ENCODE results near the gene ADRB2. TPM values are rescaled to one million over a fixed set of nuclear protein-coding genes. Genes with fewer than 3 reads are reported as not detected.
A peak's percentile ranks its signal among the peaks of the same experiment; 100 is the strongest.

Gene ADRB2
- total and polyA plus RNA-seq, 11 donors: 1.8 to 8.3 (median 5.2) TPM

DNA sequence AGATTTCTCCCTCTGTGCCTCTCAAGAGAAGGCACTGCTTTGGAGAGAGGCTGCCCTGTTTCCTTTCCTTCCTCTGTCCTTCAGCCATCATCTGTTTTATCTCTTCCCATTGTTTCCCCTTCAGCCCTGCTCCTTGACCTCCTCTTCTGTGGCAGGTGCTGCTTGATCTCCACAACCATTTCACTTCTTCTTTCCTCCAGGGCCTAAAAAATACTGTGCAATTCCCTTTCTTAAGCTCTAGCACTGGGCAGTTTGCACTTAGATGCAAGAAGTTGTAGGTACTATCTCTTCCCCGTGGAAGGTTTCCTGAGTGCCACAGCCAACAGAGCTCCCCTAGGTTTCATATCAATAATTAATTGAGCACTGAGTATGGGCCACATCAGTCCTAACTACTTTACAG, 8.8 kb upstream of the ADRB2 start:
- WGBS, 4 donors: 63 to 96% (median 78%) methylated on average over 1 of the region's 1 CpG

DNA sequence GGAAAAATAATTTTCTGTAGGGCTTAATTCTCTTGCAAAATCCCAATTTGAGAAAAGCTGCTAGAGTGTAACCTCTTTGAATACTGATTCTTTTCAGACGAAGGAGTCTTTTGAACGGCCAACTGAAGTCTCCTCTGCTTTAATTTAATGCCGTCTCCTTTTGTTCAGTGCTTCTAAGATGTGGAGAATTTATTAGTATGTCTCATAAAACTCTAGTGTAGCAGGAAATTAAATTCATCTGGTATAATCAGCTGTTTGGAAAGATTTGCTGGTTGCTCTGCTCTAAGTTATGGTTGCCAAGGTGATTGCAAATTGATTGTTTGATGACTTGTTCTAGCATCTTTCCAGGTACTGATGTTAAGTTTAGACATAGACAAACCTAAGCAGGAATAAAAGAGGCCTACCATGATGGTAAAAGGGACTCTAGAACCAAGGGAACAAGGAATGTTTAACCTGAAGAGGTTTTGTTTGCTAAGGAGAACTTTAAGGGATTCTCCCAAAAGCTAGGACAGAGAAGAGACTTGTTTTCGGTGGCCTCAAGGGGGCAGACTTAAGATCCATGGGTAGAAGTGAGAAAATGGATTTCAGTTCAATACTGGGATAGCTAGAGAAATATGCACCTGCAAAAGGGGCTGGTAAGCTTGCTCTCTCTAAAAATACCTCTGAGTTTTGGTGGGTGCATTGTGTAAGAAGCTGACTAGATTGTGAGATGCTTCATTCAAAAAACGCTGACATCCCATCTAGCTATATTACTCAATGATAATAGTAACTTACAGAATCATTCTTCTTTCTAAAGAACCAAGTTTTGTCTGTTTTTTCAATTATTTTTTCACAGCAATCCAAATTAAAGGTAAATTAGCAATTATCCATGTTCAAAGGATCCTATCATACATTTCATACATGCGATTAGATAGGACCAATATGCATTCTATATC, 5.7 kb upstream of the ADRB2 start:
- Histone ChIP-seq H3K27me3 (no peaks in the 10 kb centered on the region), H3K36me3 (no peaks in the 10 kb centered on the region), H3K9me3 (no peaks in the 10 kb centered on the region), H3K4me1 (peaks cover 0 to 47% (median 6%) of the 10 kb centered on the region in 12 donors), H3K27ac (no peak overlapping the region), H3K4me3 (no peak overlapping the region)
- ATAC-seq (no peak), DNase-seq (no peak)
- TF ChIP-seq, protein P1, sequence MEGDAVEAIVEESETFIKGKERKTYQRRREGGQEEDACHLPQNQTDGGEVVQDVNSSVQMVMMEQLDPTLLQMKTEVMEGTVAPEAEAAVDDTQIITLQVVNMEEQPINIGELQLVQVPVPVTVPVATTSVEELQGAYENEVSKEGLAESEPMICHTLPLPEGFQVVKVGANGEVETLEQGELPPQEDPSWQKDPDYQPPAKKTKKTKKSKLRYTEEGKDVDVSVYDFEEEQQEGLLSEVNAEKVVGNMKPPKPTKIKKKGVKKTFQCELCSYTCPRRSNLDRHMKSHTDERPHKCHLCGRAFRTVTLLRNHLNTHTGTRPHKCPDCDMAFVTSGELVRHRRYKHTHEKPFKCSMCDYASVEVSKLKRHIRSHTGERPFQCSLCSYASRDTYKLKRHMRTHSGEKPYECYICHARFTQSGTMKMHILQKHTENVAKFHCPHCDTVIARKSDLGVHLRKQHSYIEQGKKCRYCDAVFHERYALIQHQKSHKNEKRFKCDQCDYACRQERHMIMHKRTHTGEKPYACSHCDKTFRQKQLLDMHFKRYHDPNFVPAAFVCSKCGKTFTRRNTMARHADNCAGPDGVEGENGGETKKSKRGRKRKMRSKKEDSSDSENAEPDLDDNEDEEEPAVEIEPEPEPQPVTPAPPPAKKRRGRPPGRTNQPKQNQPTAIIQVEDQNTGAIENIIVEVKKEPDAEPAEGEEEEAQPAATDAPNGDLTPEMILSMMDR (IDR thresholded peaks at IDR 0.05): peak; percentile 38 to 70 (median 58)
- no peak for TF ChIP-seq POLR2A (IDR thresholded peaks at IDR 0.05)
- intact Hi-C loops (cut with DNase I): loop anchor here in 7 of 10 donors (2.0 to 10.0 kb wide), 8 partner anchors 134 to 304 kb away; no protein-coding TSS in a partner anchor
- WGBS, 4 donors: 55 to 74% (median 71%) methylated on average over 6 of the region's 6 CpGs

More for the DNA sequence above, 8.8 kb upstream of the ADRB2 start:
- DNase-seq (no peak), ATAC-seq (no peak)
- no peaks in the 10 kb centered on the region for H3K9me3 ChIP-seq
- no peaks in the 10 kb centered on the region for H3K27me3 ChIP-seq
- intact Hi-C loops (cut with DNase I): loop anchor here in 1 of 10 donors (5.0 kb wide), 1 partner anchor 140 kb away; no protein-coding TSS in a partner anchor
- peaks cover 0 to 24% (median 0%) of the 10 kb centered on the region in 12 donors for H3K4me1 ChIP-seq
- no peaks in the 10 kb centered on the region for H3K36me3 ChIP-seq
- H3K4me3 ChIP-seq: no peak overlapping the region
- no peak overlapping the region for H3K27ac ChIP-seq
- no peak for TF ChIP-seq POLR2A (IDR thresholded peaks at IDR 0.05)
- TF ChIP-seq, protein P1 (IDR thresholded peaks at IDR 0.05): no peak

DNA sequence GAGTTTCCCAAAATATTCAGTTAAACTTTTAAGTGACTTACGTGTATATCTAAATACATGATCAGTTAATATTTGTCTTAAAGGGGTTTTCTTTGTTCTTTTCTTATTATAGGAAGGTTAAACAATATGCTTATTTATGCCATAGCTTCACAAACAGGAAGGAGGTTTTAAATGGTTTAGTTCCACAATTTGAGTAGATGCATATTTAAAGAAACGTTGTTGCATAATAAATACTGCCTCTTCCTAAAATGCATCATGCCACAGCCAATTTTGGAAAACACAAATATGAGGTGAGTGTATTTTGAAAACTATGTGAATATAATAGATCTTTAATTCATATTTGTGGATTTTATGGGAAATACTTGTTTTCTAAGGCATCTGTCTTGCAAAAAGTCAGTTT, 2.5 kb upstream of the ADRB2 start:
- intact Hi-C loops (cut with DNase I): loop anchor here in 6 of 10 donors (5.0 to 10.0 kb wide), 7 partner anchors 131 to 301 kb away; no protein-coding TSS in a partner anchor
- Histone ChIP-seq H3K4me1 (peaks cover 0 to 39% (median 10%) of the 10 kb centered on the region in 12 donors), H3K27ac (no peak overlapping the region), H3K36me3 (no peaks in the 10 kb centered on the region), H3K27me3 (no peaks in the 10 kb centered on the region), H3K9me3 (no peaks in the 10 kb centered on the region), H3K4me3 (no peak overlapping the region)
- DNase-seq (no peak), ATAC-seq (no peak)
- 78 to 86% (median 82%) methylated on average over 2 of the region's 2 CpGs for WGBS, 4 donors
- no peak for TF ChIP-seq POLR2A (IDR thresholded peaks at IDR 0.05)
- TF ChIP-seq, protein P1 (IDR thresholded peaks at IDR 0.05): no peak

DNA sequence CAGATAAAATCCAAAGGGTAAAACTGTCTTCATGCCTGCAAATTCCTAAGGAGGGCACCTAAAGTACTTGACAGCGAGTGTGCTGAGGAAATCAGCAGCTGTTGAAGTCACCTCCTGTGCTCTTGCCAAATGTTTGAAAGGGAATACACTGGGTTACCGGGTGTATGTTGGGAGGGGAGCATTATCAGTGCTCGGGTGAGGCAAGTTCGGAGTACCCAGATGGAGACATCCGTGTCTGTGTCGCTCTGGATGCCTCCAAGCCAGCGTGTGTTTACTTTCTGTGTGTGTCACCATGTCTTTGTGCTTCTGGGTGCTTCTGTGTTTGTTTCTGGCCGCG, 727 bp upstream of the ADRB2 start:
- H3K27me3 ChIP-seq: no peaks in the 10 kb centered on the region
- ATAC-seq (peak; percentile 21 to 43 (median 36)), DNase-seq (peak in 1 of 5 donors; percentile 41)
- peak overlapping the region; percentile 79 to 96 (median 90) for H3K27ac ChIP-seq
- intact Hi-C loops (cut with DNase I): loop anchor here in 9 of 10 donors (1.0 to 10.0 kb wide), 17 partner anchors 20 to 299 kb away; no protein-coding TSS in a partner anchor
- no peaks in the 10 kb centered on the region for H3K9me3 ChIP-seq
- WGBS, 4 donors: 0 to 1% (median 0%) methylated on average over 8 to 9 of the region's 9 CpGs
- peaks cover 0 to 54% (median 14%) of the 10 kb centered on the region in 12 donors for H3K4me1 ChIP-seq
- TF ChIP-seq POLR2A (IDR thresholded peaks at IDR 0.05): no peak
- TF ChIP-seq, protein P1 (IDR thresholded peaks at IDR 0.05): no peak
- no peaks in the 10 kb centered on the region for H3K36me3 ChIP-seq
- H3K4me3 ChIP-seq: peak overlapping the region; percentile 55 to 84 (median 62)

Measured in heart left ventricle (tissue), 16 donors.